ENCODE results near the gene PODNL1.
"Not testable (repeated sequence)": the region's sequence is repeated elsewhere in the genome, so short reads cannot be mapped to it uniquely, and the experiment has no call there.

The PODNL1 gene

DNA sequence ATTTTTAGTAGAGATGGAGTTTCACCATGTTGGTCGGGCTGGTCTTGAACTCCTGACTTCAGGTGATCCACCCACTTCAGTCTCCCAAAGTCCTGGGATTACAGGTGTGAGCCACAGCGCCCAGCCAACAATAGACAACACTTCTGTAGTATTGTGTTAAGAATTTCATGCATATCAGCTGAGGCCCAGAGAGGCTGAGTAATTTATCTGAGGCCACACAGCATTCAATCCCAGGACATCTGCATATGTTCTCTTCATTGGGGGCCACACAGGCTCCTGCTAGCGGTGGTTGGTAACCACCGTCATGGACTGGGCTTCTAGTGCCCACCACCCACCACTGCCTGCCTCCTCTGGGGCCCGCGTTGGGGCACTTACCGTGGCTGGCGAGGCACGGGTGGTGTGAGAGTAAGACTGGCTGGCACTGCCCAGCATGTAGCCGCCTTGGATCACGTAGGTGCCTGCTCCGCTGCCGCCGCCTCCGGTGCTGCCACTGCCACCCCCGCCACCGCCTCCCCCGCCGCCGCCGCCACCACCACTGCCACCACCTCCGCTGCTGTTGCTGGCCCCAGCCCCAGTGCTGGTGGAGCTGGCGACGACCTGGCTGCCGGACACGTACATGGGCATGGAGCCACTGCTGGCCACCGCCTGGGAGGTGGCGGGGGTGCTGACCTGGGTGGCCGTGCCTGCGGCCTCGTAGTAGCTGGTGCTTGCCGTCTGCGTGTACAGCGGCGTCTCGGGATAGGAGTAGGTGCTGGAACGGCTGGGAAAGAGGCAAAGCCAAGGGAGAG is 34.3 kb upstream of the PODNL1 start:
- no peak for DNase-seq

DNA sequence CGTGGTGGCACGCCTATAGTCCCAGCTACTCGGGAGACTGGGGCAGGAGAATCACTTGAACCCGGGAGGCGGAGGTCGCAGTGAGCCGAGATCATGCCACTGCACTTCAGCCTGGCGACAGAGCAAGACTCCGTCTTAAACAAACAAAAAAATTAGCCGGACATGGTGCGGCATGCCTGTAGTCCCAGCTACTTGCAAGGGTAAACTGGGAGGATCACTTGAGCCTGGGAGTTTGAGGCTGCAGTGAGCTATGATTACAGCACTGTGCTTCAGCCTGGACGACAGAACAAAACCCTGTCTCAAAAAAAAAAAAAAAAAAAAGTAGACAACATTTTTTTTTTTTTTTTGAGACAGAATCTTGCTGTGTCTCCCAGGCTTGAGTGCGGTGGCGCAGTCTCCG is 33.7 kb upstream of the PODNL1 start:
- DNase-seq, result not testable (repeated sequence)

DNA sequence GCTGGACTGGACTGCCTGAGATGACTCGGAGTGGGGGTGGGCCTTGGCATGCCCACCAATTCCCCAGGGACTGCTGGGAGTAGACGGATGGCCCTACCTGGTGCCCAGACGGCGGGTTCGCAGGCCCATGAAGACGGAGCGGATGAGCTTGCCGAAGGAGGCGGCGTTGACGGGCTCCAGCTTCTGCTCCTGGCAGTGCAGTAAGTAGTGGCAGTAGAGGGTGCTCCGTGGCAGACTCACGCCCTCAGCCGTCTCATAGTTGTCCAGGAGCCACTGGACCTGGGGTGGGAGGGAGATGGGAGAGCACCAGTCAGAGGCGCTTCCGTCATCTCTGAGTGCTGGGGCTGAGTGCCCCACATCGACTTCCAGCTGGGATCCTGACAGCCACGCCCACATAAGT is 31.7 kb upstream of the PODNL1 start:
- no peak for DNase-seq

DNA sequence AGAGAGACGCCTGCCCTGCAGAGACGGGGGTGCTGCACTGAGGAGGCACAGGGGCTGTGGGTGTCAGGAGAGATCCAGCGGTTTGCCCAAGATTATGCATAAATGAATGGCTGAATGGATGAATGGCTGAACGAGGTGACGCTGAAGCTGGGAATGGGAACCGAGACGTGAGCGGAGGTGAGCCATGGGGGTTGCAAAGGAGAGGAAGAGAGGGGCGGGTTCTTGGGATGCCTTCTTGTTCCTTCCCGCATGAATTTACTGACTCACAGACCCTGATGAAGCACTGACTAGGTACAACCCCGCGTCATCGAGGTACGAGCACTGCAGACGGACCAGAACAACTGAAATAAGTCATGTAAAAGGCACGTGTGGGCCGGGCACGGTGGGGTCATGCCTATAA is 30.8 kb upstream of the PODNL1 start:
- no peak for DNase-seq

DNA sequence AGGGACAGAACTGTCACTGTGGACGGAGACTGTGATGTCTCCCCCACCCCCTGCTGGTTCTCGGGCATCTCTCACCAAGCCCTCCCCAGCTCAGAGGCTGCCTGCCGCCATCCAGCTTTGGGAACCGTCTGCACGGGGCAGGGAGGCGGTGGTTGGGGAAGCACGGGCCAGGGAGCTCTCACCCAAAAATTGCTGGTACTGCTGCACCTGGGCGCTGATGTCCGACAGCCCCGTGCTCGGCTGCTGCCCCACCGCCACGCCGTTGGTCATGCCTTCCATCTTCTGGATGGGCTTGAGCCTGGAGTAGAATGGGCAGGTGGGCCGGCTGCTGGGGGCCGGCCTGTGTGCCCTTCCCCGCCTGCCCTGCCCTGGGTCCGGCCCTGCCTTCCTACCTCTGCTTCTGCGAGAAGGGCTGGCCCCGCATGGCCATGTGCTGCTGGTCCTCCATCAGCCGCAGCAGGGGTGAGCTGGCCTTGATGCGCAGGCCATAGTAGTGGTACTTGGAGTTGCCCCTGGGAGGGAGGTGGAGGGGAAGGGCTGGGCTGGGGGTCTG is 30.2 kb upstream of the PODNL1 start:
- DNase-seq, result no peak

DNA sequence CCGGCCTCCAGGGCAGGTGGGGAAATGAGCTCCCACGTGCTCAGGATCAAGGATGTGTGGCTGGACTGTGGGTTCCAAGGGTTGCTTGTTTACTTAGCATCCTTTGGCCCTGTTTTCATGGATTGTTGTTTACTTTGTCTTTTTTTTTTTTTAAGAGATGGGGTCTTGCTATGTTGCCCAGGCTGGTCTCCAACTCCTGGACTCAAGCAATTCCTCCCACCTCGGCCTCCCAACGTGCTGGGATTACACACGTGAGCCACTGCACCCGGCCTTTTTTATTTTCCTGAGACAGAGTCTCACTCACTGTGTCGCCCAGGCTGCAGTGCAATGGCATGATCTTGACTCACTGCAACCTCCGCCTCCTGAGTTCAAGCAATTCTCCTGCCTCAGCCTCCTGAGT is 29.0 kb upstream of the PODNL1 start:
- DNase-seq, result not testable (repeated sequence)

DNA sequence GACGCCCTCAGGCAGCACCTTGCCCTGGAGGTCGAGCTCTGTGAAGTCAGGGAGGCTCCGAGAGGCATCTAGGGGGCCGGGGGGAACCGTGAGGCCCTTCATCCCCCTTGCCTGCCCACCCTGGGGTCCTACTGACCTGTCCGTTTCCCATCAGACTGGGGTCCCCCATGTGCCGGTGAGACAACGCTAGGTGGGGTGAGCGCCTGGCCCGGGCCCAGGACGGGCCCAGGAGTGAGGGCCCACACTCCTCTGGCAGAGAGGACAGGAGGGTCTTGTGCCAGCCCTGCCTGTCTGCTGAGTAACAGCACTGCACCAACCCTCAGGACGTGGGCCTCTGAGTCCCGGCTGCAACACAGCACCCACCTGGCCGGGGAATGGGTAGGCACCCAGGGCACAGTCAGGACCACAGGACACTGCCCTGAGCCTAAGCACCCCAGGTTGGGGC is 28.5 kb upstream of the PODNL1 start:
- no peak for DNase-seq

DNA sequence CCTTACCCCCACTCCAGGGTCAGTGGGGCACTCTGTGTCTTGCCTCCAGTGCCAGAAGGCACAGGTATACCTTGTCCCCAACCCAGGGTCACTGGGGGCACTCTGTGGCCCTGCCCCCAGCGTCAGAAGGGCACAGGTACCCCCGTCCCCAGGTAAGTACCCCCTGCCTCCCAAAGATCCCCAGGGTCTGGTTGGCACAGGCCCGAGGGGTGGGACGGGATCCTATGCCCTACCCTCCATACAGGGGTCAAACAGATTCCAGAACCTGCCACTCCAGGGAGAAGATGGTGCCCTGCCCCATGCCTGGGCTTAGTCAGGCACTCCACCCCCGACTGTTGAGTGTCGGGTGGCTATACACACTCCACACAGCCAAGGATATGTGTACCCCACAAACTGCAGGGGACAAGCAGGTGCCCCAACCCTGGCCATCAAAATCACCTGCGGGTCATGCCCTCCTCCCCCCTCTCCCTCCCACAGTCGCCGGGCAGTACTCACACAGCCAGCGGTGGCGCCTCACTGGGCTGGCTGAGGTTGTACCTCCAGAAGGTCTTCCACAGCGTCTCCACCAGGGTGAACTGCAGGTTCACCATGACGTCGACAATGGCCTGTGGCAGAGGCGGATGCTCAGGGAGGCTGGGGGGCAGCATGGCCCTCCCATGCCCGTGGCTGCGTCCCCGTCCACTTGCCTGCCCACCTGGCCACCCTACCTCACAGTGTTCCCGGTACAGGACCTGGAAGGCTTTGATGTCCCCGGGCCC is 27.9 kb upstream of the PODNL1 start:
- DNase-seq, result no peak

DNA sequence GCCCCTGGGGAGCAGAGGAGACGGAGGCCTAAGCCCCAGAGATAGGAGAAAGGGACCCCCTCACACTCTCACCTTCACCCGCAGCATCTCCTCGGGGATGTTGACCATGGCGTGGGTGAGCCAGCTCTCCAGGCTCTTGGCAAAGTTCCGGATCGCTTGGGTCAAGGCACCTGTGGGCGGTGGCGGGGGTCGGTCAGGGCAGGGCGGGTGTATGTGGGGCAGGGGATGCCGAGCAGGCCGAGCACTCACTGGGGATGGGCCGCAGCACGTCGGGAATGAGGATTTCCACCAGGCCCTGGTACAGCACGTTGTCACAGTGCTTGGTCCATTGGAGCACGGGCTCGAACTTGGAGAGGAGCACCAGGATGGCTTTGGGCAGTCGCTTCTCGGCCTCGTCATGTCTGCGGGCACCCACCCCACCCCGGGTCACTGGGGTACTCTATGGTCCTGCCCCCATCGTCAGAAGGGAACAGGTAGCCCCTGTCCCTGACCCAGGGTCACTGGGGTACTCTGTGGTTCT is 27.2 kb upstream of the PODNL1 start:
- DNase-seq, result no peak

DNA sequence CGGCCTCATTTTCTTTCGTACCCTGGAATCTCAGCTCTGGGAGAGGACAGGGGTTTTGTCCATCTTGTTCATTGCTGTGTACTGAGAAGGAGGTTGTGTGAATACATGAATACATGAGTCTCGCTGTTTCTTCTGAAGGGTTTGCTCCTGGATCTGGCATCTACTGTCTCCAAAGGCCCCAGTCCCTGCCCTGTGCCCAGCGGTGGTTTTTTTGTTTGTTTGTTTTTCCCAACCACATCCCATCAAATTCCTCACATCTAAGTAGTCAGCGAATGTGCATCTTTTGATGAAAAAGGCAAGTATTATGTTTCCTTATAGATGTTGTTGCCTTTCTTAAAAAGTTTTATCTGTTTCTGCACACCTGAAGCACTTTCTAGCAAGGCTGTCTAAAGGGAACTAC is 26.6 kb upstream of the PODNL1 start:
- DNase-seq, result no peak

DNA sequence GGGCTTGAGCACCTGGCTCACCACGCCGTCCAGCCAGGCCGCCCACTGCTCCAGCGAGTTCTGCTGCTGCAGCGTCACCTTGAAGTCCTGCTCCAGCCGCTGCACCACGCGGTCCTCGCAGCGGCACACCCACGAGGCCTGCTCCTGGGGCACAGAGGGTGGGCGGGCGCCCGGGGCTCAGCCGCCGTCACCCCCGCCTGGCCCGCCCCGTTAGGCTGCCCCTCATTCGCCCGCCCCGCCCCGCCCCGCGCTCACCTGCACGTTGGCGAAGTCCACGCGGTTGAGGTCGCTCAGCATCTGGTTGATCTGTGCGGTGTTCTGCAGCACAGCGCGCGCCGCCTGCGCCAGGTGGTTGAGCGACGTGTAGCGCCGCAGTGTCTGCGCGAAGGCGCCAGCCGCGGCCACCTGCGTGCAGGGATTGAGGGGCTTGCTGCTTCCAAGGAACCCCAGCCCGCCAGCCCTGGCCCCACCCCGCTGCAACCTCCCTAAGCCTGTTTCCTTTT is 25.4 kb upstream of the PODNL1 start:
- DNase-seq, result no peak

DNA sequence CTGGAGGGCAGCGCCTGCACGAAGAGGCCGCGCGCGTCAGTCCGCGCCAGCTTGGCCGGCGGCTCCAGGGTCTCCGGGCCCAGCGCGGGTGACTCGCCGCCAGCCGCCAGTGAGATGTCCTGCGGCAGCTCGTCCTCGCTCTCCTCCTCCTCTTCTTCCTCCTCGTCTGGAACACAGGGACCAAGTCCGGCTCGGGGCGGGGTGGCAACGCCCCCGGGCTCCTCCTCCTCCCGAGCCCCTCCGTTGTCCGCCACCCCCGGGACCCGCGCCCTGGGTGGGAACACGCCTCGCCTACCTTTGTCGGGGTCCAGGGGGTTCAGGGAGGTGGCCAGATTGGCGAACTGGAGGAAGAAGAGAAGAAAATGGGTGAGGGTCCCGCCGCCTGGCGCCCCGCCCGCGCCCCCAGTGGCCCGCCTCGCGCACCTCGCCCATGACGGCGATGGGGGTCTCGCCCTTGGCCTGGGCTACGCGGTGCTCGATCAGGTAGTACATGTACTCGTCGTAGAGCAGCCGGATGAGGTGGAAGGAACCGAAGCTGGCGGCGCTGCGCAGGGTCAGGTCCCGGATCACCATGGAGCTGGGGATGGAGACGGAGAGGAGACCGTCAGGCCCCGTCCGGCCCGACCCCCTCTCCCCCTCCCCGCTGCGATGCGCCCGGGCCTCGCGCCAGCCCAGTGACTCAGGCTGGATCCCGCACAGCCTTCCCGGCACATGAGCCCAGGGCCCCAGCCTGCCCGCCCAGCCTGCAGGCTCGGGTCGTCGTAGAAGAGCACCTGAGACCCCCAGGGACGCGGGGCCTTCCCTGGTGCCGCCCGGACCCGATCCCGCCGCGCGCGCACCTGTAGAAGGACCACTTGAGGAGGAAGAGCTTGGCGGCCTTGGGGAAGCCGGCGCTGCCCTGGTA is 24.7 kb upstream of the PODNL1 start:
- DNase-seq, result peak; percentile 60

DNA sequence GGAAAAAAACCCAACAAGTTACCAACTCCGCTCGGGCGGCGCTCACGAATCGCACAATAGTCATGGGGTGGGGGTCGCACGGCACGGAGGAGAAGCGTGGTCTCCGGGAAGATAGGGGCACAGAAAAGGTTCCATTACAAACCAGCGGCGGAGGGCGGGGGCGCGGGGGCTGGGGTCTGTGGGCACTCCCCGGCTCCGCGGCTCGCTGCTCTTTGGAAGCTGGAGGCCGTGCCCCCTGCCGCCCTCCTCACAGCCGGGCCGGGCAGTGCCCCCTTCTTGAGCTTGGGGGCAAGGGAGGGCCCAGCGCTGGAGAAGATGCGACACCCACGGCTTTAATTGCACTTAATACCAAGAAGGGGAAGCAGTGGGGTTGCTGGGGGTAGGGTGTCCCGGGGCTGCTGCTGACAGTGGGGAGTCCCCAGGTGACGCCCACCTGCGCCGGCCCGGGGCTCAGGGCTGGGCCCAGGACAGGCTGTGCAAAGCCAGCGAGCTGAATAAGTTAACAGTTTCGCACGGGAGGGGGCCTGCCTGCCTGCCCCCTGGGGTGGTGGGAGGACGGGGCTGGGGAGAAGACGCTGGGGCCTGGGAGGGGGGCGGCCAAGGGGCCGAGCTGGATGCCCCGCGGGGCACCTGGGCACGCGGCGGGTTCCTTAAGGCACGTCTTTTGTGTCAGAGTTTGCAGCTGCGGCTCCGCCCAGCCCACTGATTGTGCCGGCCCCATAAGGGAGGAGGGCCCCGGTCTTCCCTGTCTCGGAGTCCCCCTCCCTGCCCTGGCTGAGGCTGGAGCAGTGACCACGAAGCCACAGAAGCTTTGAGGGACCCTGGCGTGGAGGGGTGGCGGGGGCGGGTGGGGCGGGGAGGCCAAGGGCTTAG is 23.8 kb upstream of the PODNL1 start:
- DNase-seq, result no peak

DNA sequence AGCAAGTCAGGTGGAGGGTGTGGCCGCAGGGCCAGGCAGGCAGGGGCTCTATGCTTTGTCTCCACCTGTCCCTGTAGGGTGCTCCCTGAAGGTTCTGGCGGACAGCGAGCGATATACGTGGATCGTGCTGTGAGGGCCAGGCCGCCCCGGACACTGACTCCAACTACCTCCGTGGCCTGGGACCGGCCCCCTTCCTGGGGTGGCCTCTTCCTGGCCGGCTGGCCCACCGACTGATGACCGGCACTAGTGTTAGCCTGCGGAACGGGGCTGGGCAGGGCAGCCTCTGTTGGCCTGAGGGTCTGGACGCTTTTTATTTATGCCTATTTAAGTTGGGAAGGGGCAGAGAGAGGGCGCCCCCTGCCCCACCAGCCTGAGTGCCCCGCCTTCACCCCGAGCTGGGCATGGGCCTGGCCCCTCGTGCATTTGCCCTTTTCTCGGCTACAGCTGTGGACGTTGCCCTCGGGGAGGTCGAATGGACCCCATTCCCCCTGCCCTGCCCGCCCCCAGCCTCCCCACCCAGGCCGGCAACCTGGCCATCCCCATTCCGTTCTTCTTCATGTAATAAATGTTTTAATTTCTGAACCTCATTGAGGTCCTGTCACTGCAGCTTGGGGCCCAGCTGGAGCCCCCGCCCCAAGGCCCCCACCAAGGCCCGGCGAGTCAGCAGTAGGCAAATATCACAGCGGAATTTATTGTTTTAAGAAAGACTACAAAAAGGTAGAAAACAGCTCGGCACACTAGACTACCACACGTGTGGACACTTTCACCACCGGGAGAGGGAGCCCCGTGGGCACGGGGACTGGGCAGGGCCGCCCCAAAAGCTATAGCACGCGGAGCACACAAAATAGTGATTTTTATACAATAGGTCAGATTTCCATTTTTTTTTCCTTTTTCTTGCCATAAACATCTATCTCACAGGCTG is 22.9 kb upstream of the PODNL1 start:
- no peak for DNase-seq

DNA sequence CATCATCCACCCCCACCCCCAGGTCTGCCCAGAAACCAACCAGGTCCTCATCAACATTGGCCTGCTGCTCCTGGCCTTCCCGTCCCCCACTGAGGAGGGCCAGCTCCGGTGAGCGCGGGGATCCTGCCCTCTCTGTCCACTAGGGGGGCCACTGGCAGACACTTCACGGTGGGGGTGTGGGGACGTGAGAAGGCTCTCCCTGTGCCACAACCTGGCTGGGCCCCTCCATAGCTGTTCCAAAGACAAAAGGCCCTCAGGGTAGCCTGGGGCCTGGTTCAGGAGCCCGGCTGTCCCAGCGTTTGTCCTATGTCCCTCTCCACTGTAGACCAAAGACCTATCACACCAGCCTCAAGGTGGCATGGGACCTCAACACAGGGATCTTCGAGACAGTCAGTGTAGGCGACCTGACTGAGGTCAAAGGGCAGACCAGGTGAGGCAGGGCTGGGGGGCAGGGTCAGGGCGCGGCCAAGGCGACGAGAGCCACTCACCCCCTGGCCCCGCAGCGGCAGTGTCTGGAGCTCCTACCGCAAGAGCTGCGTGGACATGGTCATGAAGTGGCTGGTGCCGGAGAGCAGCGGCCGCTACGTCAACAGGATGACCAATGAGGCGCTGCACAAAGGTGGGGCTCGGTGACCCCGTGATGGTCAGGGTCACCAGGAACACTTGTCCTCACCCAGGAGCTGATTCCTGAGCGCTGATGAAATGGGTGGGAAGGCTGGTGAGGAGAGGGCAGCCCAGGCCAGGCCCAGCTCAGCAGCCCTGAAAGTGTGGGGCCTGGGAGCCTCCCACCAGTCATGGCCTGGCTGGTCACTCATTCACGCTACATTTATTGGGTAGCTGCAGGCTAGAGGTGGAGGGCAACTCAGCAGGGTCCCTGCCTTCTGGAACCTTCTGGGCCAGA is 22.0 kb upstream of the PODNL1 start:
- DNase-seq, result no peak

DNA sequence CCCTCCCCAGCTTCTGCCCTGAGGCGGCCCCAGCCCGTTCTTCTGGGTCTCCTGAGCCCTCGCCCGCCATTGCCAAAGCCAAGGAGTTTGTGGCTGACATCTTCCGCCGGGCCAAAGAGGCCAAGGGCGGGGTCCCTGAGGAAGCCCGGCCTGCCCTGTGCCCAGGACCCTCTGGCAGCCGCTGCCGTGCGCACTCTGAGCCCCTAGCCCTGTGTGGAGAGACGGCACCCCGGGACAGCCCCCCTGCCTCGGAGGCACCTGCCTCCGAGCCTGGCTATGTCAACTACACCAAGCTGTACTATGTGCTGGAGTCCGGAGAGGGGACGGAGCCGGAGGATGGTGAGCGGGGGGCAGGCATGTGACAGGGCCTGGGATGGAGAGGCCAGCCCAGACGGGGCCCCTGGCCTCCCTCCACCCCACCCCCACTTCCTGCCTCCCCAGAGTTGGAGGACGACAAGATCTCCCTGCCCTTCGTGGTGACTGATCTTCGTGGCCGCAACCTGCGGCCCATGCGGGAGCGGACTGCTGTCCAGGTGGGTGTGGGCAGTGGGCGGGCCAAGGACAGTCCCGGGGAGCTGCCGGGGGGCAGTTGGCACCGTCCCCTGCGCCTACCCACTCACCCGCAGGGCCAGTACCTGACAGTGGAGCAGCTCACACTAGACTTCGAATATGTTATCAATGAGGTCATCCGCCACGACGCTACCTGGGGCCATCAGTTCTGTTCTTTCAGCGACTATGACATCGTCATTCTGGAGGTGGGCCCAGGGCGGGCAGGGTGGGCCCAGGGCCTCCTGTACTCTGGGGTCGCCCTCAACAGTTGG is 21.1 kb upstream of the PODNL1 start:
- DNase-seq, result no peak

DNA sequence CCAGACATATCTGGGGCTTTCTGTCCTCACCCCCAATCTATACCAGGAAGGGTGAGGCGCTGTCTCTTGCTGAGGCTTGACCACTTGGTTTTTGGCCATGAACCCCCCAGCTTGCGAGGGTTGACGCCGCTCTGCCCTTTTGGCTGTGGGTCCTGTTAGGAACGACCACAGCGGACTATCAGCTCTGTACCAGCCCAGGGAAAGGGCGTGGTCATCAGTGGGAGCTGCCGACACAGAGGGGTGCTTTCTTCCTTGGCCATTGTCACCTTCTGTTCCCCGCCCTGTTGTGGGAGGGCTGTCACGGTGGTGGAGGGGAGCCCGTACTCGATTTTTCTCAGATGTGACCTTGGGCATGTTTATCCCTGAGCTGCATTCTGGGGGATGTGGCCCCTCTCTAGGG is 19.8 kb upstream of the PODNL1 start:
- no peak for DNase-seq

DNA sequence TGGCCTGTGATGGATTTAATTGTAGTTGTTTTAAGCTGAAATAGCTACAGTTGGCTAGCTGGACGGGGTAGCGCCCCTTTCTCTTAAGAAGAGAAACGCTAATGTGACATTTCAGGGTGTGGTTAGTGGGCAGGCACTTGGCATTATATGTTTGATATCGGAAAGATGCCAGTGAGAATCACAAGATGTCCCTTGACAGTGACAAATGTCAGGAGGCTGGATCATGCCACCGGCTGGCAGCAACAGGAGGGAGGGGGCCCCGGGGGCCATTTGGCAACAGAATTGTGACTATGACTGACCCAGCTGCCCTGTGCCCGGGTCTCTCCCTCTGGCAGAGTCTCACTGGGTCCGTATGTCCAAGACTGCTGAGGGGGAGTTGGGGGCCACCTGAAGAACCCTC is 18.8 kb upstream of the PODNL1 start:
- no peak for DNase-seq

Data from retina (tissue), 1 donor.